Stromal cell of bone marrow (primary cell): Measurements from ENCODE around the gene PLCE1.

Experiments
- DNase-seq: peaks from one replicate; pipeline ENCODE4 v3.0.0-alpha.2; 2012; ENCODE audit warnings: low read depth

PLCE1 gene

GRCh38 chr10:93994438-93994801, 689 bp downstream of the PLCE1 start:
- DNase-seq, result no peak

DNA sequence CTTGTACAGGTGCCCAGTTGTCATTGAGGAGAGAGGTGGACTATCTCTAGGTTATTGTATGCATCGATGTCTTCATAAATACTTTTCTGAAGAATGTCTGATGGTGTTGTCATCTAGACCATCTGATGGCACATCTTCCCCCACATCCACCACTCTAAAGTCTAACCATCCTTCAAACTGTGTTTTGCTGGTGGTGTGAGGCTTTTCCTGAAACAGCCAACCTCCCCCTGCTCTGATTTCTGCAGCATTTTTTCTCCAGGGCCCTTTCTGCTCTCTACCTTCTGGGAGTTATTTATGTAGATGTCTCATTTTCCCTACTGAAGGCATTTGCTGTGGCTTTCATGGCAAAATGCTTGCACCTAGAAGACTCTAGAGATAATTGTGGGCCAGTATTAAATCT, 1.5 kb downstream of the PLCE1 start:
- DNase-seq, result no peak

- DNase-seq, result no peak
Measured at GRCh38 chr10:93995598-93996271, 2.0 kb downstream of the PLCE1 start.

GRCh38 chr10:93996551-93996950, 2.8 kb downstream of the PLCE1 start:
- no peak for DNase-seq

DNA sequence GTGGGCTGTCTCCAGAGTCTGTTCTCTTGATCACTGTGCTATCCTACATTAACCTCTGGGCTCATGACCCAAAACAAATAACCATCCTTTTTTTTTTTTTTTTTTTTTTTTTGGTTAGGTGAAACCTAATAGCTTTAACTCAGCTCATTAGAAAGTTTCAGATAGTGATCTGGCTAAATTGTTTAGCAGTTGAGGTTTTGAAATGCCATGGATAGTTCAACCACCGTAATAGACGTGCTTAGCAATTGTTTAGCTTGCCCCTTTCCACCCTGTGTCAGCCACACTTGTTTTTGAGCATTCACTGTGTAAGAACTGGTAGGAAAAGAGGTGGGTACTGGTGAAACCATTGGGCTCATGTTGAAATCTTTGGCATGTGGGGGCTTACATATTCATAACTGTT, 3.8 kb downstream of the PLCE1 start:
- DNase-seq, result no peak

GRCh38 chr10:93999401-93999851, 5.7 kb downstream of the PLCE1 start:
- peak; percentile 52 for DNase-seq

GRCh38 chr10:94000638-94001415, 7.1 kb downstream of the PLCE1 start:
- no peak for DNase-seq

DNA sequence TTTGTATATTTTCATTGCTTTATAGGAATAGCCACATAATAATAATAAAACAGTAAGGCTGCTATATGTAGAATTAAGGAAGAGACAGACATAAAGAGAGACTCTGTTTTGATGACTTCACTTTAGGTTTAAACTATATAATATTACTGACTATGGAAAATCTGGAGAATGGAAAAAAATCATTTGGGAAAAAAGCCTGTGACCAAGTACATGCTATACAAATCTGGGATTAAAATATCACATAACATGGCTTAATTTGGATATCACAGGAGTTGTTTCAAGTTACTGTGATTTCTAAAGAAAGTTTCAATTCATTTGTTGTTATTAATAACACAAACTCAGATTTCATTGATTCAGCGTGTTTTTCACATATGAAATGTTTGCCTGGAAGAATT, 7.7 kb downstream of the PLCE1 start:
- DNase-seq, result no peak

- DNase-seq, result no peak
Measured at GRCh38 chr10:94002156-94002555, 8.4 kb downstream of the PLCE1 start.

- no peak for DNase-seq
Measured at GRCh38 chr10:94003488-94003887, 9.8 kb downstream of the PLCE1 start.

GRCh38 chr10:94005050-94005449, 11.3 kb downstream of the PLCE1 start:
- DNase-seq, result no peak

DNA sequence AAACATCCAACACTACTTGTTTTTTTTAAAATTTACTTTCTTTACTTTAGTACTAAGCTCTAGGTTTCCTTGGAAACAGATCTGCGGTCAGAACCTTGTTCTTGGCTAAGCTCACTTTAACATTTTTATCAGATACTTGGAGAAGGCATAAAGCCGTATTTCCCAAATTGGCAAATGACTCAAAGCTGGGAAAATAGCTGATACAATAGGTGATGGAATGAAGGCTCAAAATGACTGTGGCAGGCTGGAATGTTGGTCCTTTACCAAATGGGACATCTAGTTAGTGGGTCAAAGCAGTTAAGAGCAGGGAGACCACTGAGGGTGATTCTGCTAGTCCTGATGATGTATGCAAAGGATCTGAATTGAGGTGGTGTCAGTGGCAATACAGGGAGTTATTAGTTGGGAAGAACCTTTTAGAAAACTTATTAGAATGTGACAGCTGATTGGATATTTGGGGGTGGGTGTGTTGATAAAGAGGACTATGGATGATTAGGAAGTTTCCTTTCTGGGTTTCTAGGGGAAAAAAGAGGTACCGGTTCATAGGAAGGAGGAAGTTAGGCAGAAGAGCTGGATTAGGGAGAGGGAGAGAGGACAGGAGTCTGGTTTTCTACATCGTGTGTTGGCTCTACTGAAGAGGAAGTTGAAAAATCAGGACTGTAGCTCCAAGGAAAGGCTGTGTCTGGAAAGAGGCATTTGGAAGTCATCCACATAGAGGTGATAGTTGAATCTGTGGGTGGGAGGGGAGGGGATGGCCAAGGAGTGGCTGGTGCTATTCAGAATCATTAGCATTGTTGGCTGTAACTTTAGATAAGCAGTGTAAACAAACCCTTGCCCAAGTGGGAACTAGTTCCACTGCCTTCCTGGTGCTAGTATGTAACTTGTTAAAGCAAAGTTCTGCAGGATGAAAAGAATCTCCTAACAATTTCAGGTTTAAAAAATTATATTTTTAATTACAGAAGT, 13.1 kb downstream of the PLCE1 start:
- DNase-seq, result peak; percentile 67

DNA sequence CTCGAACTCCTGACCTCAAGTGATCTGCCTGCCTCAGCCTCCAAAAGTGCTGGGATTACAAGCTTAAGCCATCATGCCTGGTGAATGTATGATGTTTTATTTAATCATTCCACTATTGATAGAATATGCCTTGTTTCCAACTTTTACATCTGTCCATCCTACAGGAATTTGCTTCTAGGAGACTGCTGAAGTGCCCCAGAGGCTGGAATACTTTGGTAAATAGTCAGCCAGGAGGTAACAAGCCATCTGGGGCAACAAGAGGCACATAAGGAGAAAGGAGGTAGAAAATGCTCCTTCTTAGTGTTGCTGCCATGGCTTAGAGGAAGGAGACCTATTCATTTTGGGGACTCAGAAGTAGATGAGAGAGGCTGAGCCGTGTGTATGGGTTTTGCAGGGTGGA, 14.8 kb downstream of the PLCE1 start:
- no peak for DNase-seq

- no peak for DNase-seq
Measured at GRCh38 chr10:94010116-94010515, 16.4 kb downstream of the PLCE1 start.

- DNase-seq, result no peak
Measured at GRCh38 chr10:94010886-94011285, 17.2 kb downstream of the PLCE1 start.

DNA sequence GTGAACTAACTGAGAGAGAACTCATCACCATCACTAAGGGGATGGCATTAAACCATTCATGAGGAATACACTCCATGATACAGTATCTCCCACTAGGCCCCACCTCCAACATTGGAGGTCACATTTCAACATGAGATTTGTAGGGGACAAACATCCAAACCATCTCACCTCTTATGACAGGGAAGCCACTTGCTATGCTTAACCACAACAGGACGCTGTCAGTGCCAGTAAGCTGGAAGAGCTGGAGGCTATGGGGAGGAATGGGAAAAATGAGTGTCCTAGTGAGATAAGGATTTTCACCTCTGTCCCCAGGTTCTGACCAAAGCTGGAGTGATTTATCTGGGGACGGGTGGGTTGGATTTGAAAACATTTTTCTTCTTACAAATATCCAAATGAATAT, 17.6 kb downstream of the PLCE1 start:
- DNase-seq, result no peak

- no peak for DNase-seq
Measured at GRCh38 chr10:94012834-94013233, 19.1 kb downstream of the PLCE1 start.

DNA sequence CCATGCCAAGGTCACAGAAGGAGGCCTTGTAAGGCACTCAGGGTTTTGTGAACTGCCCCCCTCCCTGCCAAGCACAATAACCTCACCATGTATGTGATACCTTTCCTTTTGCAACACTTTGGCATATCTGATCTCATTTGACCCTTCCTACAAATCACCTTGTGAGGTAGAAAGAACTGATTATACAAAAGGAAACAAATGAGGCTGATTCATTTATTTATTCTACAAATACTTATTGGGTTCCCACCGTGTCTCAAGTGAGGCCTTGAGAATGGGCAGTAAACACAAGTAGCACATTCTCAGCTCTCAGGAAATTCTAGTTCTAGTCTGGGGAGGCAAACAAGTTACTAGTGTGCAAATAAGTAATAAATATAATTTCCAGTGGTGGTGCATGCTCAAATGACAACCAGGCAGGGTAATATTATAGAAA, 19.6 kb downstream of the PLCE1 start:
- DNase-seq, result no peak

DNA sequence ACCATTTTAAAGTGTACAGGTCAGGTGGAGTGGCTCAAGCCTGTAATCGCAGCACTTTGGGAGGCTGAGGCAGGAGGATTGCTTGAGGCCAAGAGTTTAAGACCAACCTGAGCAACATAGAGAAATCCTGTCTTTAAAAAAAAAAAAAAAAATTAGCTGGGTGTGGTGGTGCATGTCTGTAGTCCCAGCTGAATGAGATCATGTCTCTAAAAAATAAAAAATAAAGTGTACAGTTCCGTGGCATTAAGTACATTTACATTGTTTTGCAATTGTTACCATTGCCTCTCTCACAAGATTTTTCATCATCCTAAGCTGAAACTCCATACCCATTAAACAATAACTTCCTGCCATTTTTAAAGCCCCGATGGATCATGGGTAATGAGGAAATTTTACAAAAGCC, 20.6 kb downstream of the PLCE1 start:
- no peak for DNase-seq

DNA sequence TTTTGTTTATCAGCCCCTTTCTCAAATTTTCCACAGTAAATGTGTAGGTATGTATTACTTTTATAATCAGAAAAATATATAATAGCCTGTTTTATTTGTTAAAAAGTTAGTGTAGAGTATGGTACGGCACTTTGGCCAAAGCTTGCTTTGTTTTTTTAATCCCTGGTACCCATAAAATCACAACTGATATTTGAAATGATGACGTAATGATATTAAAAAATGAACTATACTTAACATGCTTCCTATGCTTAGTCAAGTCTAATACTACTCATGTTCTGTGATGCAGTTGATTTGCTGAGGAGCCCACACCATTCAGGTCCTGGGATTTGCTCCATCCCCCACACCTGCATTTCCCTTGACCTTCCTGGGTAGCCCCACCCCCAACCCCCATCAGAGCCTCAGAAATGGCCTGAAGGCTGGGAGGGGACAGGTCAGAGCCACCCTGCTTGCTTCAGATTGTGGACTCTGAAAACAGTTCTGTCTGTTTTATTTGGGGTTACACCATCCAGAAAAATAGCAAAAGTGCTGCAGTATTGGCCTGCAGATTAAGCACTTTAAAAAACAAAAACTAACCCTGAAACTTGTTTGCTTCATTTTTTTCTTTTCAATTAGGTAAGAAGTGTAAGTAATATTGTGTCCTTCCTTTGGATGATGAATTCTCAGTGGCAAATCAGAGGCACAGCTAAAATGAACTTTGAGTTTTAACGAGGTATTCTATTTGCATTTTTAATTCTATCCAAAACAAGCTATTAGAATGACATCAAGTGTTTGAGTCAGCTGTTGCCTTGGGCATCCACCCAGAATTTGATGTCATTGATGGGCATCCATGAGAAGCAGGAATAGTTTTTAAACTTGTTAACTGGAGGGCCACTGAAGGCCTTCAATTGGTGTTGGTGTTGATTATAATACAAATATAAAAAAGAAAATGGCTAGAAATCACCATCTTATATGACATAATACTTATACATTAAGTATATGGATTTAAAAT, 23.3 kb downstream of the PLCE1 start:
- peak; percentile 63 for DNase-seq

GRCh38 chr10:94018107-94018506, 24.4 kb downstream of the PLCE1 start:
- DNase-seq, result no peak
